ENCODE data around the gene MARCHF6. TPM values are rescaled to one million over a fixed set of nuclear protein-coding genes. Genes with fewer than 3 reads are reported as not detected.
"Not testable (repeated sequence)": the region's sequence is repeated elsewhere in the genome, so short reads cannot be mapped to it uniquely, and the experiment has no call there.

Gene MARCHF6
- total and polyA plus RNA-seq, 9 donors = 59.0 to 225 (median 146) TPM

DNA sequence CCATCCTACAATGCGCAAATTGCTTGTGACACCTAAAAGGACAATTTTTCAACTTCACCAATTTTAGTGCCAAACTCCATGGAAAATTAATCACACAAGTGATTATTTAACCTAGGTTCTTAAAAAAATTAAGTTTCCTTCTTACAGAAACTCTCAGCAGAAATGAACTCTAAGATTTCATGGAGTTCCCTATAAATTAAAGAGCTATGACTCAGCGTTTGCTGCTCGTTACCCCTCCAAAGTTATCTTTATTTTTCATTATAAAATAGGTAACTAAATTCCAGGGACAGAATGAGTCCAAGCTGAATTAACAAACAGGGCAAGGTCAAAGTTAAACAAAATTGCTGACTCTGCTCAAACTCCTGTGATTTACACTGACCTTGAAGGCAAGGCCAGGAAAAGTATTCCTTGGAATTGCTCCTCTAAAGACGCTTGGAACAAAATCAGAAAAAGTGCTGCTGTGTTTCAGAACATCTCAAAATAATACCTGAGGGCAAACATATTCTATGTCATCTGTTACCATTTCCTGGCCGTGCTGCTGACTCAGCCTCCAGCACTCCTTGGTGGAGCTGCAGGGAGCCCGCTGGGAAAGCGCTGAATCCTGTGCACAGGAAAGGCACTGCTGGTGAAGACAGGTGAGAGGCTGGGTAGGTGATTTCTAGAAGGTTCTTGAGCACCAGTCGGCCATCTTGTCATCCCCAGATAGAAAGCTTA is 43.3 kb upstream of the MARCHF6 start:
- Histone ChIP-seq H3K4me1 (ENCODE audit: insufficient read depth) (peaks cover 12% of the 10 kb centered on the region), H3K4me3 (no peak overlapping the region), H3K27ac (peak overlapping the region in 1 of 2 donors; percentile 34), H3K27me3 (no peaks in the 10 kb centered on the region), H3K36me3 (no peaks in the 10 kb centered on the region), H3K9me3 (no peaks in the 10 kb centered on the region)
- 11 to 20% (median 16%) methylated on average over 8 of the region's 8 CpGs for WGBS, 3 donors
- DNase-seq = peak in 4 of 5 donors; percentile 37 to 62 (median 54)
- TF ChIP-seq EP300 (IDR thresholded peaks at IDR 0.05) = no peak
- intact Hi-C loops (cut with DNase I) = no loop called here

DNA sequence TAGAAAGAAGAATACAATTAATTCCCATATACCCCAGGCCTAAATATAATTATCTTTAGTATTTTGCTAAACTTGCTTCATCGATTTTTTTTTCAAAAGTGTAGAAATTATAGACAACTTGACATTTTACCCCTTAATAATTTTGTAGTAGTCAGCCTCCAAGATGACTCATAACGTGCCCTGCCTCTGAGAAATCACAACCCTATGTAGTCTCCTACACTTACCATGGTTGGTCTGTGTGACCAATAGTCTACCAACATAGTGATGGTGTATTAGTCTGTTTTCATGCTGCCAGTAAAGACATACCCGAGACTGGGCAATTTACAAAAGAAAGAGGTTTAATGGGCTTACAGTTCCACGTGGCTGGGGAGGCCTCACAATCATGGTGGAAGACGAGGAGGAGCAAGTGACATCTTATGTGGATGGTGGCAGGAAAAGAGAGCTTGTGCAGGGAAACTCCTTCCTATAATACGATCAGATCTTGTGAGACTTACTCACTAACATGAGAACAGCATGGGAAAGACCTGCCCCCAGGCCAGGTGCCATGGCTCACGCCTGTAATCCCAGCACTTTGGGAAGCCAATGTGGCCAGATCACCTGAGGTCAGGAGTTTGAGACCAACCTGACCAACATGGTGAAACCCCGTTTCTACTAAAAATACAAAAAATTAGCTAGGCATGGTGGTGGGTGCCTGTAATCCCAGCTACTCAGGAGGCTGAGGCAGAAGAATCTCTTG is 42.5 kb upstream of the MARCHF6 start:
- intact Hi-C loops (cut with DNase I); H3K4me3 ChIP-seq; H3K36me3 ChIP-seq; DNase-seq; H3K9me3 ChIP-seq; H3K27me3 ChIP-seq: not testable (repeated sequence)
- H3K27ac ChIP-seq = peak overlapping the region in 1 of 2 donors; percentile 34
- 58 to 80% (median 73%) methylated on average over 8 of the region's 8 CpGs for WGBS, 3 donors
- peaks cover 11% of the 10 kb centered on the region for H3K4me1 ChIP-seq (ENCODE audit: insufficient read depth)

DNA sequence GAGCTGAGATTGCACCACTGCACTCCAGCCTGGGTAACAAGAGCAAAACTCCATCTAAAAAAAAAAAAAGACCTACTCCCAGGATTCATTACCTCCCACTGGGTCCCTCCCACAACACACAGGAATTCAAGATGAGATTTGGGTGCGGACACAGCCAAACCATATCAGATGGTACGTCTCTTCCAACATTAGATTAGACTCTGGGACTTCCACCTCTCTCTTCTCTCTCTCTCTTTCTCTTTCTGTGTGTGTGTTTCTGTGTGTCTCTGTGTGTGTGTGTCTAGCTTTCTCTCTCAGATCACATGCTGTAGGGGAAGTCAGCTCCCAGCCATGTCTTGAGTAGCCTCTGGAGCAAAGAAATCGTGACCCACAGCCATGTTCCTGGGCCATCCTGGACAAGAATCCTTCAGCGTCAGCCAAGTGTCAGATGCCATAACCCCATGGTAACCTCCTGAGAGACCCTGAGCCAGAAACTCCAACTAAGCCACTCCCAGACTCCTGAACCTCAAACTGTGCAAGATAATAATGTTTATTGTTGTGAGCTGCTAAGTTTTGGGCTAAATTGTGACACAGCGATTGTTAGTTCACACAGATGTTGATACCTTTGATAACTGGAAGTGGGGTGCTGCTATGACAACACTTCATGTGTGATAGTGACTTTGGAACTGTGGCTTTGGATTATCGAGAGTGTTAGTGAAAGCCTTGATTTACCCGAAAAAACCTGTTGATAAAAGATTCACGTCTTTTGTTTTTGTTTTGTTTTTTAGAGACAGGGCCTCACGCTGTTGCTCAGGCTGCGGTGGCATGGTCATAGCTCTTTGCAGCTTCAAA is 41.7 kb upstream of the MARCHF6 start:
- WGBS, 3 donors = 38 to 63% (median 50%) methylated on average over 10 of the region's 10 CpGs
- Histone ChIP-seq H3K27ac (peak overlapping the region in 1 of 2 donors; percentile 34), H3K9me3 (no peaks in the 10 kb centered on the region), H3K36me3 (no peaks in the 10 kb centered on the region), H3K4me1 (ENCODE audit: insufficient read depth) (peaks cover 10% of the 10 kb centered on the region), H3K4me3 (no peak overlapping the region), H3K27me3 (no peaks in the 10 kb centered on the region)
- DNase-seq = no peak
- intact Hi-C loops (cut with DNase I) = no loop called here
- TF ChIP-seq POLR2A (IDR thresholded peaks at IDR 0.05) (no peak), EP300 (IDR thresholded peaks at IDR 0.05) (no peak)
- TF ChIP-seq, protein P1, sequence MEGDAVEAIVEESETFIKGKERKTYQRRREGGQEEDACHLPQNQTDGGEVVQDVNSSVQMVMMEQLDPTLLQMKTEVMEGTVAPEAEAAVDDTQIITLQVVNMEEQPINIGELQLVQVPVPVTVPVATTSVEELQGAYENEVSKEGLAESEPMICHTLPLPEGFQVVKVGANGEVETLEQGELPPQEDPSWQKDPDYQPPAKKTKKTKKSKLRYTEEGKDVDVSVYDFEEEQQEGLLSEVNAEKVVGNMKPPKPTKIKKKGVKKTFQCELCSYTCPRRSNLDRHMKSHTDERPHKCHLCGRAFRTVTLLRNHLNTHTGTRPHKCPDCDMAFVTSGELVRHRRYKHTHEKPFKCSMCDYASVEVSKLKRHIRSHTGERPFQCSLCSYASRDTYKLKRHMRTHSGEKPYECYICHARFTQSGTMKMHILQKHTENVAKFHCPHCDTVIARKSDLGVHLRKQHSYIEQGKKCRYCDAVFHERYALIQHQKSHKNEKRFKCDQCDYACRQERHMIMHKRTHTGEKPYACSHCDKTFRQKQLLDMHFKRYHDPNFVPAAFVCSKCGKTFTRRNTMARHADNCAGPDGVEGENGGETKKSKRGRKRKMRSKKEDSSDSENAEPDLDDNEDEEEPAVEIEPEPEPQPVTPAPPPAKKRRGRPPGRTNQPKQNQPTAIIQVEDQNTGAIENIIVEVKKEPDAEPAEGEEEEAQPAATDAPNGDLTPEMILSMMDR (IDR thresholded peaks at IDR 0.05) = no peak

DNA sequence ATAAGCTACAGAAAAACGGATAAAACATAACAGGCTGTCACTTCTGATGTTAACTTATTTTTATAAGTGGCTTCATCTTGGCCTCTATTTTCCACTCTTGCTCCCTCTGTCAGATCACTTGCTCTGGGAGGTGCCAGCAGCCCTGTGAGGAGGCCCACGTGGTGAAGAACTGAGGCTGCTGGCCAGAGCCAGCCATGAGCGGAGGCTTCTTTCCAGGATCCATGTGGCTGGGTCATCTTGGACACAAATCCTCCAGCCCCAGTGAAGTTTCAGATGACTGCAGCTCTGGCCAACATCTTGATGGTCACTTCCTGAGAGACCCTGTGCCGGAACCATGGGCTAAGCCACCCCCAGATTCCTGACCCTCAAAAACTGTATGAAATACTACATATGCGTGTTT is 38.3 kb upstream of the MARCHF6 start:
- Histone ChIP-seq H3K27ac (no peak overlapping the region), H3K4me3 (no peak overlapping the region), H3K4me1 (ENCODE audit: insufficient read depth) (peaks cover 2% of the 10 kb centered on the region), H3K27me3 (no peaks in the 10 kb centered on the region), H3K36me3 (no peaks in the 10 kb centered on the region), H3K9me3 (no peaks in the 10 kb centered on the region)
- no peak for TF ChIP-seq POLR2A (IDR thresholded peaks at IDR 0.05)
- TF ChIP-seq, protein P1 (IDR thresholded peaks at IDR 0.05) = no peak
- intact Hi-C loops (cut with DNase I) = no loop called here
- DNase-seq = no peak
- WGBS, 3 donors = 80 to 84% (median 84%) methylated on average over 5 of the region's 5 CpGs

DNA sequence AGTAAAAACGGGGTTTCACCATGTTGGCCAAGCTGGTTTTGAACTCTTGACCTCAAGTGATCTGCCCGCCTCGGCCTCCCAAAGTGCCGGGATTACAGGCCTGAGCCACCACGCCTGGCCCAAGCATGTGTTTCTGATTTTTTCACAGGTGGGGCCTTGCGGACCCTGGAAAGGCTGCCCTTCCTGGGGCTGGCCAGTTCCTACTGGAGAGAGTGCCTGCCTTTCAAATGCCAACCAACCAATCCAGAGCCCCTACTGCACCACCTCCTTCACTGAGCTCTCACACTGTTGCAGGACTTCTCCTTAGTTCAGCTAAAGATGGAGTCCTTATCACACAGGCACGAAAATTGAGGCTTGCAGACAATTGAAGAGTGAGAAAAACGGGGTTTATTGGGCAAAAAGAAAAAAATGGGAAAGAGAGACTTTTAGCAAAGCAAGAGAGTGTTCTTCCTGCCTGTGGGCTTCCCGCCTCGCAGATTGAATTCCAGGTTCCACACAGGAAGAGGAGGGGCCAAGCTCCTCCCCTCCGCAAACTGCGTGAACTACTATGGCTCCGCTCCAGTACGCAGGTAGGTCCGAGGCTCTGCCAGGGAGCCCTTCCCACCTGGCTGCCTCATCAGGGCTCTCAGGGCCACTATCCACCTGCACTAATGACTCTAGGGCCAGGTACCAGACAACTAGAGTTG is 37.5 kb upstream of the MARCHF6 start:
- Histone ChIP-seq H3K27ac (no peak overlapping the region), H3K4me1 (ENCODE audit: insufficient read depth) (peaks cover 2% of the 10 kb centered on the region), H3K36me3 (no peaks in the 10 kb centered on the region), H3K9me3 (no peaks in the 10 kb centered on the region), H3K27me3 (no peaks in the 10 kb centered on the region), H3K4me3 (no peak overlapping the region)
- TF ChIP-seq, protein P1 (IDR thresholded peaks at IDR 0.05) = no peak
- TF ChIP-seq EP300 (IDR thresholded peaks at IDR 0.05) (no peak), POLR2A (IDR thresholded peaks at IDR 0.05) (no peak)
- intact Hi-C loops (cut with DNase I) = no loop called here
- no peak for DNase-seq
- WGBS, 3 donors = 93 to 94% (median 94%) methylated on average over 15 of the region's 15 CpGs
